Epithelial cell of prostate (primary cell): ENCODE data around the gene INHBB.

Experiments used
- DNase-seq: peaks from one replicate; pipeline ENCODE4 v3.0.0-alpha.2; 2011; ENCODE audit warnings: low read depth, low spot score
- H3K27ac ChIP-seq: fragments of 450-650 bp; 2 replicates; pipeline ENCODE4 v1.5.1; 2017; ENCODE audit warnings: mild to moderate bottlenecking

INHBB gene

DNA sequence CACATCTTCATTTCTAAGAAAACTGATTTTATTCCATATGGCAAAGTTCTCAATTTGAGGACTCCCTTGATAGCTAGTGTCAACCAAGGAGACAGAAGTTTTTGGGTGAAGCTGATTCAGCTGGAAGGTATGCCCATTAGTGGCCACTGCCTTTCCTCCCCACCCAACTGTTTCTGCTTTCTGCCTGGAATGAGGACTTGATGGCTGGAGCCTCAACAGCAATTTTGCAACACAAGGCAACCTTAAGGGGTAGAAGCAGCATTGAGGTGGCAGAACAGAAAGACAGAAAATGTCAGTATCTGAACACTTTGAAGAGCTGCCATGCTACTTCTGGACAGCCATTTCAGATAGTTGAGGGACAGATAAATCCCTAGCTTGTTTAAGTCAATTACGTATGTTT lies 47.0 kb downstream of the INHBB start:
- no peak for DNase-seq
- no peak overlapping the region for H3K27ac ChIP-seq

DNA sequence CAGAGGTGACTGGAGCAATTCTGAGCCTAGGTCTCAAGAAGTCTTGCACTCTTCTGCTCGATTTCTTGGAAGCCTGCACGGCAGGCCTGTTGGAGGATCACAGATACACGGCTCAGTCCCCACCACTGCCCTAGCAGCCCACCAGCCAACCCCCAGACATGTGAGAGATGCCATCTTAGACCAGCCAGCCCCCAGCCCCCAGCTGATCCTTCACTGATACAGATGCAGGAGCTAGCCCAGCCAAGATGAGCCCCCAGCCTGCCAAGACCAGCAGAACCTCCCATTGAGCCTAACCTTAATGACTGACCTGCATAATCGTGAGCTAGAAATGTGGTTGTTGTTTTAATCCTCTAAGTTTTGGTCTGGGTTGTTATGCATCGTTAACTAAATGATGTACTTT lies 47.5 kb downstream of the INHBB start:
- no peak overlapping the region for H3K27ac ChIP-seq
- DNase-seq, result no peak

GRCh38 chr2:120394764-120395163 lies 48.8 kb downstream of the INHBB start:
- DNase-seq, result no peak
- H3K27ac ChIP-seq, result no peak overlapping the region

GRCh38 chr2:120395221-120396012 lies 49.5 kb downstream of the INHBB start:
- no peak overlapping the region for H3K27ac ChIP-seq
- DNase-seq, result no peak

- no peak for DNase-seq
Measured at GRCh38 chr2:120396013-120396860, 50.3 kb downstream of the INHBB start.

GRCh38 chr2:120396861-120397811 lies 51.2 kb downstream of the INHBB start:
- H3K27ac ChIP-seq, result no peak overlapping the region
- DNase-seq, result no peak

More at GRCh38 chr2:120396013-120396860, 50.3 kb downstream of the INHBB start:
- no peak overlapping the region for H3K27ac ChIP-seq

GRCh38 chr2:120398051-120398995 lies 52.4 kb downstream of the INHBB start:
- DNase-seq, result no peak
- no peak overlapping the region for H3K27ac ChIP-seq

DNA sequence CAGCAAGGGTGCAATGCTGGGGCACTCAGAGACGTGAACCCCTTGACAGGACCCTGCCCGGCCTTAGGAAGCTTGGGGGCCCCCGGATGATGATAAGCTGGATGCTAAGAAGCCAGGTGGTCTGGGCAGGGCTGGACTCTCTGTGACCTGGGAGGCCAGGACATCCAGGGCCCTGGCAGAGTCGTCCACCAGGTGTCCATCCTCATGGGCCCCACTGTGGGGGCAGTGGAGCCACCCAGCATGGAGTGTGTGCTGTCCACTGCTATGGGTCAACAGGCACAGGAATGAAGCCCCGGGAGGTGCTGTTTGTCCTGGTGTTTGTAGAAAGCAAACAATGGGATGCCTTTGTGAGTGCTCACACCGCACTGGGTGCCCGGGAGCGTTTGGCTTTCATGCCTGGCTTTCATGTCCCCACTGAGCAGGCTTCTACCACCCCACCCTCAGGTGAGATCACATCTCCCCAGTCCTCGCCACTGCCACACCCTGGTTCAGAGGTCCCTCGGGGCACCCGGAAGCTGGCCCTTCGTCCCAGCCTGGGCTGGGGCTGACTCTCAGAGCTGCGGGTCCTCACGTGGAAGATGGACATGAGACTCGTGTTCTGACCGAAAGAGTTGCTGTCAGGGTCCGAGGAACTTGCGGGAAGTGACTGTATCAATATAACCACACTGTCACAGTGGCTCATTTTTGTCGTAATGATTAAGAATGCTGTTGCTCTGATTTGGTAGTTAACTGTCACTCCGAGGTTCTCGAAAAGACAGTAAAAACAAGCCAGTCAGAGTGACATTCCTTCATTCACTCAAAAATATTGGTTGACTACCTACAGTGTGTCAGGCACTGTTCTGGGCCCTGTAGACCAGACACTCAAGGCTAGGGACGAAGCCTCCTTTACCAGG lies 53.3 kb downstream of the INHBB start:
- H3K27ac ChIP-seq, result no peak overlapping the region
- DNase-seq, result no peak

GRCh38 chr2:120399889-120400240 lies 53.9 kb downstream of the INHBB start:
- no peak overlapping the region for H3K27ac ChIP-seq
- DNase-seq, result no peak

DNA sequence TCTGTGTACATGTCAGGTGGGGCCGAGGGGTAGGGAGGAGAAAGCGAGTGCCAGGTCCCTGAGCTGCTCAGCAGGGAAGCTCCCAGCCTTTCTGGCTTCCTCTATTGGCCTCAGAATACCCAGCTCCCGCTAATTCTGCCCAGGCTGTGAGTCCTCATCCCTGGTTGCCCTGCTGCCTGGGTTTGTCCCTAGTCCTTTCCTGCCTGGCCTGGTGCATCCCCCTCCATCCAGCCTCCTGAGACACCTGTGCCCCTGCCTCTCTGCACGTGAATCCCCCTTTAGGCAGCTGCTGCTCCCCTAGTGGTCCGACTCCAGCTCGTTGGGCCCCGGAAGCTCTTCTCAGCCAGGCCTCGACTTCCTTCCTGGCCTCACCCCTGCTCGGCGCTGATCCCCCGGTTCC lies 54.6 kb downstream of the INHBB start:
- DNase-seq, result no peak
- H3K27ac ChIP-seq, result no peak overlapping the region
